ENCODE results near the gene TSPO2.

Gene TSPO2

DNA sequence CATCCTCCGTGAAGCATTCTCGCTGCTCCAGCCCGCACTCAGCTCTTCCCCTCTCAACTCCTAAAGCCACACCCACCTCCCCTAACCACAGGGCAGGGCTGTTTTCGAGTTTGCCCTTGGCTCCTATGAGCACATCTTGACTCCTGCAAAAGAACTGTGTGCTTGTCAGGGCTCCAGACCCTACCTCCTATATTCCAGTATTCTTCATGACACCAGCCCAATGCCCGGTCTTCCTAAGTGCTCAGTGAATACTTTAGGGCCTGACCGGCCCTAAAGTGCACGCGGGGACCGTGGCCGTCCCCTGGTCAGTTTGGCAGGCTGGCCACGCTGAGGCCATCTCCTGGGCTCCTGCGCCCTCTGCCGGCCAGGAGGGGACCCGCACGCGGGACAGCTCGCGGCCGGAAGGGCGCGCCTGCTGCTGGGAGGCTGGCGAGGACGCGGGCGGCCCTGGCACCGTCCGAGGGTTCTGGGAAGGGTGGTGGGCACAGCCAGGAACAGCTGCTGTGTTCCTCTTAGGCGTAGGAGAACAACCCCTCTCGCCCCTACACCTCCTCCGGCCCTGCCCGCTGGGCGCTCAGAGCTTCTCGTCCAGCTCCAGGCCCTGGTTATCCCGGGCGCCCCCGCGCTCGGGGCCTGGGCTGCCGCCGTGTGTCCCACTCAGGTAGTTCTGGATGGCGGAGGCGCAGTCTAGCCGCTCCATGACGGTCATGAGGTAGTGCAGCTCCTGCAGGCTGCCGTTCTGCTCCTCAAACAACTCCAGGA, 14.3 kb upstream of the TSPO2 start:
- DNase-seq (ENCODE audit: low read depth) = peak; percentile 38

DNA sequence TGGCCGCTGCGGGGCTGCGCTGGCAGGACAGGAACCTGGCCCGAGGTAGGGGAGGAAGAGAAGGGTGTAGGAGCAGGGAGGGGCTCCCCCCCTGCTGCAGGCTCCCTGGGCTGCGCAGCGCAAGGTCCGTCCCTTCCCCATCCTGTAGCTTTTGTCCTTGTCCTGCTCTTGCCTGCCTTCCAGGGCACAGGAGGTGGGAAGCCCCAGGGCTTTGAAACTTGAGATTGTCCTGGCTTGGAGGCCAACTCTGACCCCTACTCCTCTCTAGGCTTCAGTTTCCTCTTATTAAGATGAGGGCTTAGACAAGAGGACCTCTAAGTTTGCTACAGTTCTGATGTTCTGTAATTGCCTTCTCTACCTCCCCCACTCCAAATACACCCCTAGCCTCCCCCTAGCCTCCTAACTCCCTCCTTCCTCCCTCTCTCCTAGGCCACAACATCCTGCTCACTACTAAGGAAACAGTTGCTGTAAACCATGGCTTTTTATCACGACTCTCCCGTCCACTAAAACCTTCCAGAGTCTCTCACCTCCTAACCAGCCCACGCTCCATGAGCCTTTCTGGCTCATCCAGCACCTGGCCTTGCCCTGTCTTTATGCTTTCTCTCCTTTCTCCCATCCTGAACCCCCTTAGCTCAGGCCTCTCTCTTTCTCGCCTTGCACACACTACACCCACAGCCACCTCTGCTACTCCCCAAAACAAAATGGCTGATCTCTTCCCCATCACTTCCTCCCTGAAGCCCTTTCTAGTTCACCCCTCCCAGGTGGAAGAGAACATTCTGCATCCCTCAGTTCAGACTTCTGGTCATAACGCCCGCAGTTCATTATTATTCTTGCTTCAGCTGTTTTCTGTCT, 13.5 kb upstream of the TSPO2 start:
- no peak for DNase-seq (ENCODE audit: low read depth)

GRCh38 chr6:41032830-41033229, 9.4 kb upstream of the TSPO2 start:
- no peak for DNase-seq (ENCODE audit: low read depth)

DNA sequence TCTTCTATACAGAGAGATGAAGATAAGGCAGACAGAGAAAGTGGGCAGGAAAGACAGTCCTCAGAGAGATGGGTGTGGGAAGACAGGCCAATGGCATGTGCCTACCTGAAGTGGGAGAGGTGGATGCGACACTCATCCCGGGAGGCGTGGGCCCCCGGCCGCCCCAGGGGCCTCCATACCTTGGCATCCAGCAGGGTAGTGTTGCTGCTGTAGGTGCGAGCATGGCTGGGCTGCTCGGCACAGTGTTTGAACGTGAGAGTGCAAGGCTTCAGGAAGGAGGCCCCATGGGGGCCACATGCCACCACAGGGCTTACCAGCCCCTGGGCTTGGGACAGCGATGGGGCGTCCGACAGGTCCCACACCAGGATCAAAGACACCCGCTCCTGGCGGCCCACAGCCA, 8.5 kb upstream of the TSPO2 start:
- DNase-seq (ENCODE audit: low read depth) = no peak

GRCh38 chr6:41036186-41036585, 6.1 kb upstream of the TSPO2 start:
- DNase-seq (ENCODE audit: low read depth) = no peak

GRCh38 chr6:41036601-41037000, 5.7 kb upstream of the TSPO2 start:
- DNase-seq (ENCODE audit: low read depth) = no peak

GRCh38 chr6:41037107-41037900, 5.0 kb upstream of the TSPO2 start:
- DNase-seq (ENCODE audit: low read depth) = no peak

GRCh38 chr6:41038205-41038604, 4.1 kb upstream of the TSPO2 start:
- no peak for DNase-seq (ENCODE audit: low read depth)

DNA sequence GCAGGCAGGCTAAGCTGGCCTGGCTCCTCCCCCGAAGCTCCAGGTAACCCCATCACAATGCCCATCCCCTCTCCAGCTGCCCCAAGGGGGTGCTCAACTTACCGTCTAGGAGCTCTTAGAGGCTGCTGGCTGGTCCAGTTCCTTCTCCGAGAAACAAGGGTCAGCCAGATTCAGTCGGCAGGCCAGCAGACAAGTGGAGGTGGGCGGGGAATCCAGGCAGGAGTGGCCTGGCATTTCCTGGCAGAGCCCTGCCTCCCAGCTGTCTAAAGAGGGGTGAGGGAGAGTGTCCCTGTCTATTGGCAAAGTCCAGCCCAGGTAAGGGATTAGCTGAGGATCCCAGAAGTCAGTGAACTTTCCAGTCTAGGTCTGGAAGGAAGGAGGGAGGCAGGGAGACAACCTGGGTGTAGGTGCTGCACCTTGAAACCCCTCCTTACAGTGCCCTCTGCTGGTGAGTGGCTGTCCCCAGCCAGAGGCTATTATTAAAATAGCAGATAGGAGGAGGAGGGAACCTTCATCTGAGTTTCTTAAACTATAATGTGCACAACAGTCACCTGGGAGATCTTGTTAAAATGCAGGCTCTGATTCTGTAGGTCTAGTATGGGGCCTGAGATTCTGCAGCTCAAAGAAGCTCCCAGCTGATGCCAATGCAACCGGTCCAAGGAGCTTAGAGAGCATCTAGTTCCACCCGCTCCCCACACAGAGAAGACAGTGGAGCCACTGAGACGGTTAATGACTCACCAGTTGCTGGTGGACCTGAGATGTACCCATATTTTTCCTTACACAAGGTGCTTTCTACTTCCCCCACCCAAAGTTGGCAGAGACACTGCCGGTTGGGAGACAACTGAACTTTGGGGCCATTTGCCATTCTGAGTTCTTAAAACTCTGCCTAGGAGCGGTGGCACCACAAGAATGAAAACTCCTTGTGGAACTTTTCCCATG, 2.9 kb upstream of the TSPO2 start, which contains the start of gene UNC5CL:
UNC5CL (minus strand) TSS at position 162 of the 939 bp plus-strand sequence. CDS start 4,147 bp downstream, outside the sequence.
- no peak for DNase-seq (ENCODE audit: low read depth)

GRCh38 chr6:41040101-41040939, 1.9 kb upstream of the TSPO2 start:
- no peak for DNase-seq (ENCODE audit: low read depth)

- DNase-seq (ENCODE audit: low read depth) = no peak
Observed at GRCh38 chr6:41040940-41041536, 1.2 kb upstream of the TSPO2 start.

DNA sequence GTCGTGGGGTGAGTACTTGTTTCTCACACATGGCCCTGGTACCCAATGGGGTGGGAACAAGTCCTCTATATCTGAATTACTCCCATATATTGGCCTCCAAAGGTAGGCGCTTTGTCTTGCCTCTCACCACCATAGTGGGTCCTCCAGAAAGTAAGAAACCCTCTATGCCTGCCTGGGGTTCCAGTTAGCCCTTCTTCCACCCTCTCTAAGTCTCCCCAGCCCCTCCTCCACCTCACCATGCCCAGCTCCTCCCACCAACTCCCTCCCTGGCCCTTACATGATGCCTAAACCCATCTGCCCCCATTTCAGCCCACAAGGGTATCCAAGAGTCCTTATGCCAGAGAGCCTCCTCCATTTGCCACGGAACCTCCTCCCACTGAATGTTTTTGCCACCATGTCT, 884 bp downstream of the TSPO2 start:
- DNase-seq (ENCODE audit: low read depth) = no peak

DNA sequence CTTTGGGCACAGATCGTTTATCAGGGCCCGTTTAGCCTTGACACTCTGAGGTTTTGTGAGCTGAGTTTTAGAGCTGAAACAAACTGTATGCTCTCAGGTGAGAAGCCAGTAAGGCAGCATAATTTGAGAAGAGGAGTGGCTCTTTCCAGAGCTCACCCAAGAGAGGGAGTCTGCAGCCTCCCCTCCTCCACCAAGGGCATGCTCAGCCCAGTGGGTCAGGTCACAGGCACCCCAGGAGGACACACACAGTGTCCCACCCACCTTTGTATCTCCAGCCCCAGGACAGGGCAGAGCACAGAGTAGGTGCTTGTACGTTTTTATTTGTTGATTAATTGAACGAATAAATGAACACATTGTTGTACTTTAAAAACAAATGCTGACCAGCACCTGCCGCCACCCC, 3.4 kb downstream of the TSPO2 start:
- DNase-seq (ENCODE audit: low read depth) = no peak

DNA sequence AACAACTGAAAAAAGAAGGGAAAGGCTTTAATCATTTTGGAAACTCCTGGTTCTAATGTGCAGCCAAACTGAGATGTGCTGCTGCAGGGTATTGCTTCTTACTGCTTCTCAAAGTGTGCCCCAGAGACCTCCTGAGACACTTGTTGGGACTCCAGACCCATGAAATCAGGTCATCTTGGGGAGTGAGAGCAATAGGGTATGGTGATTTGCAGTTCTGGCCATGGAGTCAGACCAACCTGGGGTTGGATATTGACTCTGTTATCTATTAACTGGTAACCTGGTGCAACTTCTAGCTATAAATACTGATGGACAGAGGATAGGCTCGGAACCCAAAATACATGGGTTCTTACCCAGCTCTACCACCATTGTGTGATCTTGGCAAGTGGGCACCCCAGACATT, 3.8 kb downstream of the TSPO2 start:
- DNase-seq (ENCODE audit: low read depth) = no peak

DNA sequence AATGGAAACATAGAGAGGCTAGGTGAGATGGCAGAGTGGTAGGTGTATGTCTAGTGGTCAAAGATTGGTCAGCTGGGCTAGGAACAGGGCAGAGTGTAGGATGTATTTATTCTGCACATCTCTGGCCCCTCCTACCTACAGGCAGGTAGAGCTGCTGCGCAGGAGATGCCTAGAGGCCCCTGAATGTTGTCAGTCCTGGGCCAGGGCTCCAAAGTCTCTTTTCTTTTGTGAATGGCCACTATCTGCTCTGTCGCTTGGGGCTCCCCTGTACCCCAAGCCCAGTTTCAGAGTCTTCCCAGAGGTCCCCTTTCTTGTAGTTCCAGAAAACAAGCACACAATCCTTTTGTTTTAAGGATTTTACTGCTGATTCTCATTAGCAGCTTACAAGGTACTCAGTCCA, 5.0 kb downstream of the TSPO2 start:
- no peak for DNase-seq (ENCODE audit: low read depth)

DNA sequence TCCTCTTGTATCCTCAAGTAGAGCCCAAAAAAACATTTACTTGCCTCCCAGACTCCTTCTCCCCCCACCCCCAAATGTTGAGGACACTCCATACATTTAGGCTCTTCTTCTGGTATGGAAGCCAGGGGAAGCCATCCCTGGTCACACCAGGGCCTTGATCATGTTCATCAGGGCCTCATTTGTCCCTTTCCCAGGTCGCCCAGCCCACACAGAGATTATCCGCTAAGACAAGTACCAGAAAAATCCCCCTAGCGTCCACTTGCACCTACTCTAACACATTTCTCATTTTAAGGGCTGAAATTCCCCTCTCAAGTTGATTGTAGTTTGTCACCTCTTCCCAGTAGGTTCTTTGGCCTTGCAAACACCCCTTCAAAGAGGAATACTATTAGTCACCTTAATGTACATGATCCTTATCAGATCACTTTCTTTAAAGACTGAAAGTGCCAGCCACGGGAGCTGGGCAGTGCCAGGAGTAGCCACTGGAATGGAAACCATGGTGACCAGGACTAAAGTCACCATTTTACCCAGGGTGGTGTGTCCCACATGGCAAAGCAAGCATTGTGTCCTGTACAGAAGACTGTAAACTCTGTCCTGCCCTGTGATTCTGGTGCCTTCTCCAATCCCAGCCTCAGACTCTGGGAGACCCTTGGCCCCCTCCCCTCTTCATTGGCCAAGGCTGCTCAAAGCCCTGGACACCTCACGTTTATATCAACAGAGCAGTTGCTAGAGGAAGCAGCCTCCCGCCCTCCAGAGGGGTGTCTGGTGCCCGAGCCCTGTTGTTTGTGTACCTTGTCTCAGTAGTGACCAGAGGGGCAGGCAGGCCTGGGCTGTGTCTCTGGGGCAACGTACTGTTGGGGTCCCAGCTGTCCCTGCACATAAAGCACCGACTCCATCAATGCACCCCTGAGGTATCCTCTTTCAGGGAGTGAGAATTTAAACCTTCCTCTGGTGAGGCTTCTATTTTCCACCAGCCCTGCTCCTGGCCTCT, 5.8 kb downstream of the TSPO2 start:
- no peak for DNase-seq (ENCODE audit: low read depth)

DNA sequence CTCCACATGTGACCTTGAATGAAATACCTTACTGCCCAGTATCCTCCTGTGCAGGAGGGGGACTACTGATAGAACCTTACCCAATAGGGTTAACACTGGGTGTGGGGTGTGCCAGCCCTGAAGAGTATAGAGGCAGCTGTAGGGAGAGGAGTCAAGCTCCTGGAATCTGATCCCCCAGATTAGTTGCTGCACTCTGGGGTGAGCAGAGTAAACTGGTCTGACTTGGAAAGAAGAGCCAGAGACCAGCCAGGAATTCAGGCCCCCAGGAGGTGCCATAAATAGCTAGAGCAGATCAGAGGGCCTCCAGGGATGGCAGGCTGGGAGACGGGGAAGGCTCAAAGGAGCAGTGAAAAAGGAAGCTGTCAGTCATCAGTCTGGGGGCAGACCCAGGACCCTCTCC, 7.3 kb downstream of the TSPO2 start:
- no peak for DNase-seq (ENCODE audit: low read depth)

DNA sequence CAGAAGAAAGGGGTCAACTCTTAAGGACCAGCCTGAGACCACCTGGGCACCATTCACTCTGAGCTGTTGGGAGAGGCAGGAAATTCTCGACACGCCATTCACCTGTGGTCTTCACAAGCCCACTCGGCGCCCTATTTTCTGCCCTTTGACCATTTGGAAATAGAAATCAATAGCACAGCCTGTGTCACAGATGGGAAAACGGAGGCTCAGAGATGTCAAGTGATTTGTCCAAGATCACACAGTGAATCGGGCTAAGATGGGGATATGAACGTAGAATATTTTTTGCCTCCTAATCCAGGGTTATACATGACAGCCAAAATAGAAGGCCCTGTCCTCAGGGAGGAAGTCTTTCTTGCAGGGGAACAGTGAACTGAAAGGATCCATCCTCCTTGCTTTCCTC, 7.7 kb downstream of the TSPO2 start:
- DNase-seq (ENCODE audit: low read depth) = no peak

DNA sequence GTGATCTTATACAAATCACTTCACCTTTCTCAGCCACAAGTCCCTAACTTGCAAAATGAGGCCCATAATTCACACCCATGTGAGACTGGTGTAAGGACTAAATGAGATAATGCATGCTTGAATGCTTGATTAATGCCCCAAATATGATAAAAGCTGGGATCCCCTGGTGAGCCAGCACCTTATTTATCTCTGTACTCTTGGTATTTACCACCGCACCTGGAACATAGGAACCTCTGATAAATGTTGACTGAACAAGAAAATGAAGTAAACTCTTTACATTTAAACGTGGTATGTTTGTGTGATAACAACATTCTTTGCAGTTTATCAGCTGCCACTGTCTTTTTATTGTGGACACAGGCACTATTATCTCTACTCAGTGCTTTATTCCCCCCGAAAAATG, 8.3 kb downstream of the TSPO2 start:
- no peak for DNase-seq (ENCODE audit: low read depth)
